DOHH2 (cell line): Measurements from ENCODE around the gene CABP1.
A peak's percentile ranks its signal among the peaks of the same experiment; 100 is the strongest.

Source experiments
- H3F3A ChIP-seq: fragments of 200-600 bp; sonication (generic), shearing (Covaris generic); 2 replicates; pipeline ENCODE4 v1.6.0; 2016; ENCODE audit warnings: antibody characterized with exemption, mild to moderate bottlenecking; ENCODE audit not compliant: control insufficient read depth, insufficient read depth
- H3K27ac ChIP-seq: fragments of 200-600 bp; sonication (generic); 2 replicates; pipeline ENCODE4 v1.5.1; 2014; ENCODE audit warnings: low read depth, mild to moderate bottlenecking, low read length, moderate library complexity
- H3K27me3 ChIP-seq: fragments of 200-600 bp; sonication (generic); 2 replicates; pipeline ENCODE4 v1.6.1; 2014; ENCODE audit warnings: mild to moderate bottlenecking, low read length, mixed read lengths; ENCODE audit not compliant: control insufficient read depth
- H3K36me3 ChIP-seq: fragments of 200-600 bp; sonication (generic); 2 replicates; pipeline ENCODE4 v1.6.1; 2014; ENCODE audit warnings: mild to moderate bottlenecking, low read length, moderate library complexity, mixed read lengths; ENCODE audit not compliant: control insufficient read depth
- H3K4me1 ChIP-seq: fragments of 200-600 bp; sonication (generic); 2 replicates; pipeline ENCODE4 v1.6.1; 2014; ENCODE audit warnings: mild to moderate bottlenecking, low read length, mixed read lengths; ENCODE audit not compliant: control insufficient read depth
- H3K4me2 ChIP-seq: fragments of 200-600 bp; sonication (generic); 2 replicates; pipeline ENCODE4 v1.6.0; 2014; ENCODE audit warnings: mild to moderate bottlenecking, low read length, moderate library complexity
- H3K4me3 ChIP-seq: fragments of 200-600 bp; sonication (generic); 2 replicates; pipeline ENCODE4 v1.5.1; 2014; ENCODE audit warnings: mild to moderate bottlenecking, low read length, mixed read lengths
- H3K79me2 ChIP-seq: fragments of 200-600 bp; sonication (generic); 2 replicates; pipeline ENCODE4 v1.6.1; 2014; ENCODE audit warnings: mild to moderate bottlenecking, low read length, mixed read lengths; ENCODE audit not compliant: control insufficient read depth
- H3K9me2 ChIP-seq: fragments of 200-600 bp; sonication (generic); replicated peaks from 2 replicates; pipeline ENCODE4 v1.6.1; 2014; ENCODE audit warnings: mild to moderate bottlenecking, low read length, mixed read lengths; ENCODE audit not compliant: control insufficient read depth
- H3K9me3 ChIP-seq: fragments of 200-600 bp; sonication (generic); 2 replicates; pipeline ENCODE4 v1.6.1; 2014; ENCODE audit warnings: antibody characterized with exemption, low read length, mixed read lengths; ENCODE audit not compliant: control insufficient read depth, insufficient read depth
- H4K20me1 ChIP-seq: fragments of 200-600 bp; sonication (generic); 2 replicates; pipeline ENCODE4 v1.6.0; 2014; ENCODE audit warnings: low read depth, mild to moderate bottlenecking, antibody characterized with exemption, low read length, moderate library complexity; ENCODE audit not compliant: control insufficient read depth, insufficient read depth
- CTCF ChIP-seq: fragments of 200-600 bp; sonication (generic); IDR thresholded peaks from one replicate; pipeline ENCODE4 v1.5.1; 2014; ENCODE audit warnings: antibody characterized with exemption, mild to moderate bottlenecking, low read depth, low read length; ENCODE audit not compliant: poor library complexity, severe bottlenecking
- EZH2phosphoT487 ChIP-seq: fragments of 200-600 bp; sonication (generic); IDR thresholded peaks from 2 replicates; pipeline ENCODE4 v1.6.1; 2017; ENCODE audit warnings: borderline replicate concordance, mild to moderate bottlenecking, antibody characterized with exemption, low read length, moderate library complexity, mixed read lengths

Gene CABP1

GRCh38 chr12:120678572-120678971 lies 38.1 kb downstream of the CABP1 start:
- Histone ChIP-seq H3K4me2 (no peak overlapping the region), H3F3A (peaks cover 6% of the 10 kb centered on the region; the same call in 1 of the 2 replicates), H4K20me1 (no peaks in the 10 kb centered on the region), H3K27ac (no peak overlapping the region), H3K4me3 (no peak overlapping the region), H3K36me3 (no peaks in the 10 kb centered on the region), H3K27me3 (peaks cover 8% of the 10 kb centered on the region; the same call in 1 of the 2 replicates), H3K79me2 (no peaks in the 10 kb centered on the region), H3K9me3 (no peaks in the 10 kb centered on the region), H3K4me1 (peaks cover 16% of the 10 kb centered on the region), H3K9me2 (no peaks in the 10 kb centered on the region)
- TF ChIP-seq CTCF (no peak), EZH2phosphoT487 (no peak)

GRCh38 chr12:120680165-120680738 lies 39.8 kb downstream of the CABP1 start:
- Histone ChIP-seq H3K9me3 (no peaks in the 10 kb centered on the region), H3K9me2 (no peaks in the 10 kb centered on the region), H3K79me2 (no peaks in the 10 kb centered on the region), H3K4me3 (no peak overlapping the region), H4K20me1 (no peaks in the 10 kb centered on the region), H3K27me3 (no peaks in the 10 kb centered on the region), H3F3A (peaks cover 14% of the 10 kb centered on the region; the same call in 1 of the 2 replicates), H3K4me1 (peaks cover 22% of the 10 kb centered on the region), H3K27ac (no peak overlapping the region), H3K36me3 (no peaks in the 10 kb centered on the region), H3K4me2 (no peak overlapping the region)
- TF ChIP-seq EZH2phosphoT487 (no peak), CTCF (no peak)

- H3K4me1 ChIP-seq: peaks cover 40% of the 10 kb centered on the region
- H3K79me2 ChIP-seq: peaks cover 26% of the 10 kb centered on the region
- peak overlapping the region; percentile 93 for H3K27ac ChIP-seq
- peak overlapping the region; percentile 94 for H3K4me2 ChIP-seq
- H3K4me3 ChIP-seq: peak overlapping the region; percentile 84; the same call in 1 of the 2 replicates
- H3K9me3 ChIP-seq: no peaks in the 10 kb centered on the region
- H3F3A ChIP-seq: peaks cover 22% of the 10 kb centered on the region
- peaks cover 23% of the 10 kb centered on the region for H3K36me3 ChIP-seq
- no peaks in the 10 kb centered on the region for H3K9me2 ChIP-seq
- TF ChIP-seq CTCF: no peak
- TF ChIP-seq EZH2phosphoT487: no peak
- no peaks in the 10 kb centered on the region for H3K27me3 ChIP-seq
- H4K20me1 ChIP-seq: peaks cover 16% of the 10 kb centered on the region
Observed at GRCh38 chr12:120684523-120684932, 44.1 kb downstream of the CABP1 start.
